HG03039 (cell line): ENCODE measurements around the gene GET3.
"Not testable (repeated sequence)": the region's sequence is repeated elsewhere in the genome, so short reads cannot be mapped to it uniquely, and the experiment has no call there.

Experiments
- ATAC-seq: cut with Tn5 transposase; IDR thresholded peaks from one replicate; pipeline ENCODE4 v1.9.1; 2021; ENCODE audit warnings: mild to moderate bottlenecking, moderate library complexity; ENCODE audit not compliant: unreplicated experiment

The GET3 gene

DNA sequence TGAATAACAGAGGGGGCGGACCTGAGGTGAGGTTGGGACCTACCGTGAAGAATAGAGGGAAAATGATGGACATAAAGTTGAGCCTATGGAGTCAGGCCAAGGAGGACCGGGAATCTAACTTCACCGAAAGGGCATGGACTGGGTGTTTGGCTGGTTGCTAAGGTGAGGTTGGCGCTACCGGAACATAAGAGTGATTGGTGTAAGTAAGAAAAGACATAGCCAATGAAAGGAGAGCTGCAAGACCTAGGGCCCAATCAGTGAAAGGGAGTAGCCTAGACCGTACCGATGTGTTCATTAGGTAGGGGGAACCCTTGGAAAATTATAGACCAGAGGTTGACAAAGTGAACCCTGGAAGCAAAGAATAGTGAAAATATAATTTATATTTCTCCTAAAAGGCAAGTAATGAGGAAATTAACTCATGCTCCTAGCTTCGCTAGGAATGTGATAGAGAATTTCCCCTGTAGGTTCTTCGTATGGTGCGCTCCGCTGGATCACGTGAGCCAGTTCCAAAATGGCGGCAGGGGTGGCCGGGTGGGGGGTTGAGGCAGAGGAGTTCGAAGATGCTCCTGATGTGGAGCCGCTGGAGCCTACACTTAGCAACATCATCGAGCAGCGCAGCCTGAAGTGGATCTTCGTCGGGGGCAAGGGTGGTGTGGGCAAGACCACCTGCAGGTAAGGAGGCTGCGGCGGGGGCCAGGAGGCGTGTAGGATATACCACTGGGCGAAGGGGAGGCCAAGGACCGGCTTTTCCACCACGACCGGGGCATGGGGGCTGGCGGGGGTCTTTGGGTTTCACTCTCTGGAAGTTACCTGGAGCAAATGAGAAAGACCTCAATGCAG is at the start of gene GET3:
Gene GET3, plus strand, starts transcription at position 503 of the 840 bp plus-strand sequence. Its CDS starts 9 bp downstream, at position 512.
- ATAC-seq: peak; percentile 58

DNA sequence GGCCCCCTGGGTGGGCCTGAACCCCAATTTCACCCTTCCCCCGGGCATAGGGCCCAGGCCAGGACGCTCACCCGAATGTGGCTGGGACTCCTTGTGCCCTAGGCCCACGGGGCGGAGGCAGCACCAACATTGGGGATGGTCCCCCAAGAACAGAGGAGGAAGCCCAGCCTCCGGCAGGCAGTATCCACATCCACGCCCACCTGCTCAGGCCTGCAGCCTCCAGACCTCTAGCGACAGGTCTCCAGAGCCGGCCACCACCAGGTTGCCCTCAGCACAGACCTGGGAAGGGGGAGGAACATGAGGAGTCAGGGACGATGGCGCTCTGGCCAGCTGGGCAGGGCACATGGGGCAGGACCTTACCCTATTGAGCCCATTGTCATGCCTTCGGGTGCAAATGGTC is 48.3 kb upstream of the GET3 start:
- ATAC-seq: no peak

DNA sequence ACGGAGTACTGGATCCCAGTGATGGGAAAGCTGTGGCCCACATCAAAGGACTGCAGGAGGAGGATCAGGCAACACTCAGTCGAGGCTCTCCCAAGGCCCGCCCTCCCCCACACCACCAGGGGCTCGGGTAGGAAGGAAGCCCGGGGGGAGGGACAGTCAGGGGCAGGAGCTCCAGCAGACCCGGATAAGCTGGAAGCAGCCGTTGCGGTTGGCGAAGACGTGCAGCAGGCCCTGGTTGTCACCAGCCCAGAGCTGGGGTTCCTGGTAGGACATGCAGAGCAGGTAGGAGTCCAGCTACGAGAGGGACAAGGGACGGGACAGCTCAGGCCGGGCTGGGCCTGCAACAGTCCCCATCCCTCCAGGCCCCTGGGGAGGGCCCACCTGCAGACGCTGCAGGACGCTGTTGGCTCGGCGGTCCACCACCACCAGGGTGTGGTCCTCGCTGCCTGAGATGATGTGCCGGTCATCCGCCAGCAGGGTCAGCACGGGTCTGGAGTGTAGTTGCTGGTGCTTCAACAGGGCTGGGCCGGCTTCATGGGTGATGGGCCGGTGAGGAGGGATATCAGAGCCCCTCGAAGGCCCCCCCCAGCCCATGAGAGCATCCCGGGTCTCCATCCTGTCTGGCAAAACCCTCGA is 47.6 kb upstream of the GET3 start:
- no peak for ATAC-seq

DNA sequence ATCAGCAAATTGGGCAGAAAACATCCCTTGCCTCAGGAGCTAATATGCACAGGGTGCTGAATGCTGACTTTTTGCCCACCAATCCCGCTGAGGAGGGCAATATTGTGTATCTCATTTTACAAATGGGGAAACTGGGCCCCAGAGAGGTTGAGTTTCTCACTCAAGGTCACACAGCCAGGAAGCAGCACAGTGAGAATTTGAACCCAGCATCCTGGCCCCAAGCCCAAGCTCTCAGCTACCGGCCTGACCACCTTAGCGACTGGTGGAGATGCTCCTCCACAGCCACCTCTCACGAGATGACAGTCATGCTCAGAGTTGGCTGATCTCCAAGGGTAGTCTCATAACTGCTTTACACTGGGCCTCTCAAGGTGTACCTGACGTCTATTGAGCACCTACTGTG is 44.3 kb upstream of the GET3 start:
- ATAC-seq: no peak

DNA sequence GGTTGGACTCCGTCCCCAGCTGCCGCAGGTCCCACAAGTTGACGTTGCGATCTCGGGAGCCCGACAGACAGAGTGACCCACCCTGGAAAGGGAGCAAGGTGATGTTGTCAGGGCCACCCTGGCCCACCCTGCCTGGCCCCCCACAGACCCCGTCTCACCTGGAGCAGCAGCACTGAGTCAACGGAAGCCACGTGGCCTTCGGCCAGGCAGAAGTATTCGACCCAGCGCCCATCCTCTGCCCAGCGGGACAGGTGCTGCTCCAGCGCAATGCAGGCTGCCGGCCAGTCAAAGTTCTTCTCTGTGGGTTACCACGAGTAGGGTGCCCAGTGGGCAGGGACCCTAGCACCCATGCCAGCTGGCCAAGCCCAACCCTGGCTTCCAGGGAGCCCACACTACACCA is 42.7 kb upstream of the GET3 start:
- no peak for ATAC-seq

DNA sequence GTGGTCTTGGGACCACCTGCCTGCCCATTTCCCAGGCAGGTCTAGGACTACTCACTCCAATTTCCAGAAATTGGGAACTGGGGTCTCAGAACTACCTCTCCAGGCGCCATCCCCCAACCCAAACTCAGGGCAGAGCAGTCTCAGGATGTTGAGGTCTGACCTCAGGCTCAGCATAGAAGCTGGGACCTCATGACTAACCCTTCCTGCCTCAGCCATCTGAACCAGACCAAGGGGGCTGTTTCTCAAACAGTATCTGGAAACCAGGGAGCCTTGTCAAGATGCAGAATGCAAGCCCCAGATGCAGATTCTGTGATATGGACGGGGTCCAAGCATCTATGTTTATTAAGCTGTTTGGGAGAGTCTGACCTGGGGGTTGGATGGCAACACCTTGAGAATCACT is 42.2 kb upstream of the GET3 start:
- ATAC-seq: no peak

DNA sequence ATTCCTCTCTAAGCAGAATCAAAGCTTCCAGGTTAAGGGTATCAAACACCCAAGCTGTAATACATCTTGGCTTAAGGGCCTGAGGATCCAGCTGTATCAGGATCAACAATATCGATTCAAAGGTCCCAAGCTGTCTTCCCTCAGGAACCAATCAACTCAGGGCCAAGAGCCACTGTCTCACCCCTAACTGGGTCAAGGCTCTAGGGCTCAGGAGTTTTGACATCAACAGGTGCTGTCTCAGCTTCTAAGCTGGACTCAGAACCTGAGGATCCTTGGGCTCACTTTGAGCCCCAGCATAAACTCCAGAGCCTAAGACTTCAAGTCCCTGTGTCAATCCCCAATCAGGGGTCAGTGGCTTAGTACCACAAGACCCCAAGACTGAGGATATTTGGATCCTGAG is 41.8 kb upstream of the GET3 start:
- no peak for ATAC-seq

DNA sequence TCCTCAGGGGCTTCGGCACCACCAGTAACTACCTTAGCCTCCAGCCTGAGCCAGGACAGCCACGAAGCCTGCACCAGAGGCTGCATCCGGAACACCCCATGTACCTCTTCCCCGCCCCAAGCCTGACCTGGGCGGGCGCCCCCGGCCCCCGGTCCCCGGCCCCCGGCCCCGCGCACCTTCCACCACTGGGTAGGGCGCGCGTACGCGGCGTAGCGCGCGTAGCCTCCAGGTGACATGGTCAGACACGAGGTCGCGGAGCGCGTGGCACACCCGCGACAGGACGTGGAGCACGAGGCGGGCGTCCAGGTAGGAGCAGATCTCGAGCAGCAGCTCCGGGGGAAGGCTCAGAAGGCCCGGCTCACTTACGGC is 41.3 kb upstream of the GET3 start:
- ATAC-seq: no peak

DNA sequence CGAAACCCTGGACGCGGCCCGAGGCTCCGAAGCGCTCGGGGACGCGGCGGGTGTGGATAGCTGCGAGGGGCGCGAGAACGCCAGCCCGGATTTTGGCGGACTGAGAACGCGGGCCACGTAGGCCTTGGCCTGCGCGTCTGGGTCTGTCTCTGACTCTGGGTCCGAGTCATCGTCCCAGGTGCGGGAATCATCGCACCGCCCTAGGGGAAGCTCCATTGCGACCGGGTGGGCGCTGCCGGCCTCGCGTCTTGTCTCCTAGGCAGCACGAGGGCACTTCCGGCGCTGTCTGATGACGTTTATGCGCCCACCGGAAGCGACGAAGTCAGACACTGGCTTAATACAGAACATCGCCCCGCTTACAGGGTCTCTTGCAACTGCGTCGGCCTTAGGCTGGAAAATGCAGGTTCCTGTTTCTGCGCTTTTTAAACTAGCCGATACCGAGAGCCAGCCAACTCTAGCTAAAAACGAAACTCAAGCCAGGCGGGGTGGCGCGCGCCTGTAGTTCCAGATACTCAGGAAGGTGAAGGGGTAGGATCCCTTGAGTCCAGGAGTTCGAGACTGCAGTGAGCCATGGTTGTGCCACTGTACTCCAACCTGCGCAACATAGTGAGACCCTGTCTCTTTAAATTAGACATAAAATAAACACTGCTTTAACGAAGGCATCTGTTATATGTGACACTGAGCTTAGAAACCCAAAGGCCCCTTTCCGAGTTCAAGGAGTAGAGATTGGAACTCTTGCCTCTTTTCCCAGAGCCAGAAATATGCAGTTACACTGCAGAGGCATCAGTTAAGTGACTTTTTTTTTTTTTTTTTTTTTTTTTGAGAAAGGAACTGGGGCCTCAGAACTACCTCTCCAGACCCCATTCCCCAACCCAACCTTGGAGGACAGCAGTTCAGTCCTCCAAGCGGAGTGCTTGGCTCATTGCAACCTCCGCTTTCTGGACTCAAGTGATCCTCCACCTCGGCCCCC is 40.6 kb upstream of the GET3 start, which contains the start of gene FBXW9:
Gene FBXW9, minus strand, starts transcription at position 266 of the 970 bp plus-strand sequence. Its CDS starts 50 bp downstream, at position 216.
- no peak for ATAC-seq

DNA sequence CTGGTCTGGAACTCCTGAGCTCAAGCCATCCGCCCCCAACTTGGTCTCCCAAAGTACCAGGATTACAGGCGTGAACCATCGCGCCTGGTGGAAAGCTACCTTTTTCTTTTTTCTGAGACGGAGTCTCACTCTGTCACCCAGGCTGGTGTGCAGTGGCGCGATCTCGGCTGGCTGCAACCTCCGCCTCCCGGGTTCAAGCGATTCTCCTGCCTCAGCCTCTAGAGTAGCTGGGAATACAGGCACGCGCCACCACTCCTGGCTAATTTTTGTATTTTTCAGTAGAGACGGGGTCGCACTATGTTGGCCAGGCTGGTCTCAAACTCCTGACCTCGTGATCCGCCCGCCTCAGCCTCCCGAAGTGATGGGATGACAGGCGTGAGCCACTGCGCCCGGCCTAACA is 39.9 kb upstream of the GET3 start:
- ATAC-seq: not testable (repeated sequence)

DNA sequence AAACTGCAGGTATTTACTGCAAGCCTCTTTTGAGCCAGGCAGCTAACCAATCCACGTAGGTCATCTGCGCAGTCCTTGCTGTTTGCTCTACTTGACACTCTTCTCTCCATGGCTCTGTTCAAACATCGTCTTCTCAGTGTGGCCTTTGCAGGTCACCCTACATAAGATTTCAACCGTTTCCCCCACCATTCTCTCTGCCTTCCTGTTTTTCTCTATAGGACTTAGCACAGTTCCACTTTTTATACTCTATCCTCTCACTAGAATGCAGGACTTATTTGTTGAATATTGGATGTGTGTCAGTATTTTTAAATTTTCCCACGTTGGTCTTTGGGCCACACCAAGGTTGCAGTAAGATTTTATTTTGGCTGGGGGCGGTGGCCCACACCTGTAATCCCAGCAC is 39.2 kb upstream of the GET3 start:
- no peak for ATAC-seq

DNA sequence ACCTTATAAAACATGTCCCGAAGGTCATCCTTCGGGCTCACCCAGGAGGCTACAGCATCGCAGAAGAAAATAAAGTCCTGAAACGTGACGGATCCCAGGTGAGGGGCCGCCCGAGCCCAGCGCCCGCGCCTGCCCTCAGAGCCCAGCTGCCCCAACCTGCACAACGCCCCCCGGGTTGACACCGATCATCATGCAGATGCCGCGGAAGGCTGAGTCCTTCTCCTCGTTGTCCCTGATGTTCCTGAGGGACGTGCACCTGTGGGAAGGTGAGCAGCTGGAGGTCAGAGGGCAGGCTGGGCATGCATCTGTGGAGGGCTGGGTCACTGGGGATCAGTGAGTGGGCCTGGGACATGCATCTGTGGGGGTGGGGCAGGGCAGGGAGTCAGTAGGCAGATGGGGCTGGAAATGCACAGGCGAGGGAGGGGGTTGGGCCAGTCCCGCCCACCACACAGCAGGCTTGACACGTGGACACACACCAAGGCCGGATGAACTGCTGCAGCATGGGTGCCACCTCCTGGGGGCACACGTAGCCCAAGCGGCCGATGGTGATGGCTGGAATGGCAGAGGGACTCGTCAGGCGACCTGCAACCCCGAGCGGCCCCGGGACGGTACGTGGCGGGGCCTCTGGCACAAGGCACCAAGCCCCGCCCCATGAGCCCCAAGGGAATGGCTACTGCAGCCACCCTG is 35.6 kb upstream of the GET3 start:
- ATAC-seq: no peak

DNA sequence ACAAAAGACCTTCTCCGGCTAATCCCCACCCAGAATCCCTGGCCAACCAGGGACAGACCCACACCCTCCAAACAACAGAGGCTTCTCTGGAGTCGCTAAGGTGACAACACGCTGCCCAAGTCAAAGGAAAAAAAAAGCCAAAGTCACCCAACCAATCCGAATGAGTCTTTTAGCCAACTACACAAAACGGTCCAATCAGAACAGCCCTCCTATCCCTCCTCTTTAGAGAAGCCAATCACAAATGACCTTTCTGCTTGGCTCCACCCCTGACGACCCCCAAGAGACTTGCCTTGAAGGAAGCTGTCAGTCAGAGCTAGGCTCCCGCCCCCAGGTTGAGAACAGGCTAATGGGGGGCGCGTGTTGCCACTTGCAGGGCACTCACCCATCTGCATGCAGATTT is 34.3 kb upstream of the GET3 start:
- no peak for ATAC-seq

DNA sequence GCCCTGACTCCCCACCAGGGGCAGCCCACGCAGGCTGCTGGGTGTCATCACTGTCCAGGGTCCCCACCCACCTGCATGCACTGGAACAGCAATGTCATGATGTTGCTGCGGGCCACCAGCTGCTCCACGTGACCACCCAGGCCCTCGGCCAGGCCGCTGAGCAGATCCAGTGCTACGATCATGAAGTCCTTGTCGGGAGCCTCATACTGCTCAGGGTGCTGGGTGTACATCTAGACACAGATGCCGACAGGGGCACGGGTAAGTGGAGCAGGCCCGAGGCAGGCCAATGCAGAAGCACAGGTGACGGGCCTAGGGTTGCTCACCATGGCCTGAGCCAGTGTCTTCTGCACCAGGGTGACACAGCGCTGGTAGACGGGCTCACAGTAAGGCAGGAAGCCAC is 32.1 kb upstream of the GET3 start:
- ATAC-seq: no peak

DNA sequence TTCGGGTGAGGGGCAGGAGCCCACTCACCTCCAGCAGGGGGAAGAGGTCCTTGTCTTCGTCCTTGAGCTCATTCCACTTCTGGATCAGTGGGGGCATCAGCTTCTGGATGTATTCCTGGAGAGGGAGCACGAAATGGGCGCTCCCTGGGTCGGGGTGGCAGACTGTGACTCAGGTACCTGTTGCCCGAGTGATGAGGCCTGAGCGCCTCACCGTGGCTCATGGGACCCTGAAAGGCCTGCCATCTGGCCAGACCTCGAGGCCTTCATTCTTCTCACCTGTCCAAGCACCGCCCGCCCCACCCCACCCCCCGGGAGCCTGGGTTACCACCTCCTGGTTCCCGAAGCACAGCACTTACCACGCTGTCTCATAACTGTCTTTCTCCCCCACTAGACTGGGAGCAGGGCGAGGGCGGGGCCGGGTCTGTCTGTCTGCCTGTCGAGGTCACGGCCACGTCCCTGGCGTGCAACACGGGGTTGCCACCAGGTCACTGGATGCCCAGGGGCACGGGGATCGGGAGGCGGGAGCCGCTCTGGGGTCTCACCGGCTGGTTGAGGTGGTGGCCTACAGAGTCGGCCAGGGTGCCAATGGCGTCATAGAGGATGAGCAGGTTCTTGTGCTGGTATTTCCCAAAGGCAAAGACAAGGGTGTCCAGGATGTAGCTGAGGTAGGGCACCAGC is 31.5 kb upstream of the GET3 start:
- no peak for ATAC-seq

DNA sequence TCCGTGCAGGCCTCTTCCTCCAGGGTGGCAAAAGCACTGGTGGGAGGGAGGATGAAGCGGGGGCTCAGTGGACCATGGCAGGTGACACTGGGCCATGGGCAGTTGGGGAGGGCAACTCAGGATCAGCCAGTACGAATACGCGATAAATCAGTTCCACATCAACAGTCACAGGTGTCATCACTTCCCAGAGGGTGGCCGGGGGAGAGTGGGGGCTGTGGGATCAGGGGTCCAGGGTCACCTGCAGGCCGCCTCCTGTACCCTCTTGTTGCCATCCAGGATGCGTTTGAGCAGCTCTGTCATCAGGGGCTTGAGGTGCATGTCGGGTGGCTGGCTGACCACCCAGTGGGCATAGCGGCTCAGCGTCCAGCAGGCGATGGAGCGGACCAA is 31.0 kb upstream of the GET3 start:
- ATAC-seq: no peak

DNA sequence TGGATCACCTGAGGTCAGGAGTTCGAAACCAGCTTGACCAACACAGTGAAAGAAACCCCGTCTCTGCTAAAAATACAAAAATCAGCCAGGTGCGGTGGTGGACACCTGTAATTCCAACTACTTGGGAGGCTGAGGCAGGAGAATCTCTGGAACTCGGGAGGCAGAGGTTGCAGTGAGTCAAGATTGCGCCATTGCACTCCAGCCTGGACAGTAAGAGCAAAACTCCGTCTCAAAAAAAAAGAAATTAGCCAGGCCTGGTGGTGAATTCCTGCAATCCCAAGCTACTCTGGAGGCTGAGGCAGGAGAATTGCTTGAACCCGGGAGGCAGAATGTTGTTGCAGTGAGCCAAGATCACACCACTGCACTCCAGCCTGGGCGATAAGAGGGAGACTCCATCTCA is 28.7 kb upstream of the GET3 start:
- ATAC-seq: no peak

DNA sequence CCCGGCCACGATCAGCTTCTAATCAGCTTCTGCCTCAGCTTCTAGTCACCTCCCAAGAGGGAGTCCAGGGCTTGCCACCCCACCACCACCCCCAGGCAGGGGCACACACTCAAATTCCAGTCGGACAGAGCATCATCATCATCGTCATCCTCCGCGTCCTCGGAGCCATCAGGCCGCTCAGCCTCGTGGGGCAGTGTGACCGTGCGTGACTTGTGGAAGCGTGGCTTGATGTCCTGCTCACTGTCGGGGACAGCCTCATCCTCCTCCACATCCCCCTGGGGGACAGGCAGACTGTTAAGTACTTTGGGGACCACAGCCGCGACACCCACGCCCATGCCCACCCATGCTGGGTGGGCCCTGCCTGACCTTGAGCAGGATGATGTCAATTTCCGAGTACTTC is 26.1 kb upstream of the GET3 start:
- ATAC-seq: no peak

DNA sequence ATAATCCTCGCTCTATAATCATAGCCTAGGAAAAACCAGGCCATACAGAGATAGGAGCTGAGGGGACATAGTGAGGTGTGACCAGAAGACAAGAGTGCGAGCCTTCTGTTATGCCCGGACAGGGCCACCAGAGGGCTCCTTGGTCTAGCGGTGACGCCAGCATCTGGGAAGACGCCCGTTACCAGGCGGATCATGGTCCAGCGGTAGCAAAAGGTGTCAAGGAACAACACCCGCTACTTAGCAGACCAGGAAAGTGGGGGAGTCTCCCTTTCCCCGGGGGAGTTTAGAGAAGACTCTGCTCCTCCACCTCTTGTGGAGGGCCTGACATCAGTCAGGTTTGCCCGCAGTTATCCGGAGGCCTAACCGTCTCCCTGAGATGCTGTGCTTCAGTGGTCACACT is 25.2 kb upstream of the GET3 start:
- not testable (repeated sequence) for ATAC-seq

DNA sequence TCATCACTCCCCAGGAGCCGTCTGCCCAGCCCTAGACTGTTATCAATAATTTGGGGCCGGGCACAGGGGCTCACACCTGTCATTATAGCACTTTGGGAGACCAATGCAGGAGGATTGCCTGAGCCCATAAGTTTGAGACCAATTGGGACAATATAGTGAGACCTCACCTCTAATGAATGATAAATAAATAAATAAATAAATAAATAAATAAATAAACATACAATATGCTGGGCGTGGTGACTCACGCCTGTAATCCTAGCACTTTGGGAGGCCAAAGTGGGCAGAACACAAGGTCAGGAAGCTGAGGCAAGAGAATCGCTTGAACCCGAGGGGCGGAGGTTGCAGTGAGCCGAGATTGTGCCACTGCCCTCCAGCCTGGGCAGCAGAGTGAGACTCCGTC is 24.0 kb upstream of the GET3 start:
- ATAC-seq: not testable (repeated sequence)
